Activated naive CD4-positive, alpha-beta T cell treated with Interleukin-2 at 50 U/mL for 16 hours (primary cell): ENCODE results near the gene MGMT.

ENCODE experiments used
- DNase-seq: peaks from one replicate; pipeline ENCODE4 v3.0.0-alpha.2; 2020

MGMT gene

DNA sequence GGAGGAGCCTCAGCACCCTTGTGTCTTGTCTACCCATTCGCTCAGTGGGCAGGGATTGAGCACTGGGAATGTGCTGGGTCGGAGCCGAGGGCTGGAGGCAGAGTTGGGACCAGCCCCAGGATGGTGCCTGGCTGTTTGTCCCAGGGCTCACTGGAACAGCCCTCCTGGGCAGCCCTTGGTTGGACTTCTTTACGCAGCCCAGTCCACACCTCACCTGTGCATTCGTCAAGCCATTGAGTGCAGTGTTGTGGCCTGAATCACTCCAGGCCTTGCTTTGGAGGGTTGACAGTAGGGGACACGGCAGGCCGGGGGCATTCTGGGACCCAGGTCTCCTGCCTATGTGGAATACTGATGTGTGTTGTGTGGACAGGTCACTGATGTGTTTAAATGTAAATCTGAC lies 229.6 kb downstream of the MGMT start:
- DNase-seq, result no peak

DNA sequence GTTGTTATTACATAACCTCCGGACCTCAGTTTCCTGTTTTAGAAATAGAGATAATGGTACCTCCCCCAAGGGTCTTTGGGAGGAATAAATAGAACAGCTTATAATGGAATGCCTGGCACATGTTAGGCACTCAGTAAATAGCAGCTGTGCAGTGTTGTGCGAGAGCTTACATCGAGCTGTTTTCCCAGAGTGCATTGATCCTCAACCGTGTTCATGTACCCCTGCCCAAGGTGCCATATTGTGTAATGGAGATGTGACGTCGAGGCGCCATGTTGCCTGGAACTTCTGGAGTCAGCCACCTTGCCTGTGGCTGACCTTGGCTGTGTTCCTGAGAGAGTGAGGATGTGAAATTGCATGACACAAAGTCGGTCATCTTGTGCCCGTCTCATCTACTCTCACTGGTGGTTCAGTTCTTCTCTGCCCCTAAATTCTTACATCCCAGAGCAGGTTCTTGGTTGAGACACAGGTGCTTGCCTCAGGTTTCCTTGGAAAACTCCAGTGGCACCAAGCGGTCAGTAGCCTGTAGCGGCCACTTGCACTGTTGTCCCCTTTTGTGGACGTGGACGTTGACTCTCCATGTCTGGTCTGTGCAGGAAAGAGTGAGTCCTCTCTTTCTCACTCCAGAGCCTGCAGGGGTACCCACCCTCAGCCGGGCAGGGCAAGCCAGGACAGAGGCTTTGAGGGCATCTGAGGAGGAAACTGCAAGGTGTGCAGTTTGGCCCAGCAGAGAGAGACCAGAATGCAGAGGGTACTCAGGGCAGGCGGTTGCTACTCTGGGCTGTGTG lies 230.6 kb downstream of the MGMT start:
- DNase-seq, result no peak

DNA sequence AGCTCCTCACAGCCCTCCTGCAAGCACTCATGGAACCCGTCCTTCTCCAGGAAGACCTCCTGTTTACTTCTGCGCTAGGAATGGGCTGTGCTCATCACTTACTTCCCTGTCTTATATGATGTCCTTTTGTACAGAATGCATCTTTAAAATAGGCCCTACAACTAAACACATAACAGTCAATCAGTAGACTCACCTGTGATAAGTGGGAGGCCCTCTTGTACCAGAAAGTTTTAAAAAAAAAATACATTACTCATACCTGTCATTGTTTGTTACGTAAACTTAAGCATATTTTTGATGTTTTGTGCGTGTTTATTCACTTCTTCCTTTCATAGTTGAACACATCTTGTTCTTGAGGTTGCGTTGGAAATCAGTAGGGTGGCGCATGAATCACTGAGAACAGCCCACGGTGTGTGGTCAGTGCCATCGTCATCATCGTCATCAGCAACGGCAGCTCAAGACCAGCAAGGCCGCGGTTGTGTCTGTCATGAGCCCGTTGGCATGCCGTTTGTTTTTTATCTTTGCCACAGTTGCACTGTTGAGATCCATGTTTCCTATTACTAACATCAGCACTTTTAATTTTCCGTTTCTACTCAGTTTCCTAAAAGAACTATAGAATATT lies 232.8 kb downstream of the MGMT start:
- no peak for DNase-seq

DNA sequence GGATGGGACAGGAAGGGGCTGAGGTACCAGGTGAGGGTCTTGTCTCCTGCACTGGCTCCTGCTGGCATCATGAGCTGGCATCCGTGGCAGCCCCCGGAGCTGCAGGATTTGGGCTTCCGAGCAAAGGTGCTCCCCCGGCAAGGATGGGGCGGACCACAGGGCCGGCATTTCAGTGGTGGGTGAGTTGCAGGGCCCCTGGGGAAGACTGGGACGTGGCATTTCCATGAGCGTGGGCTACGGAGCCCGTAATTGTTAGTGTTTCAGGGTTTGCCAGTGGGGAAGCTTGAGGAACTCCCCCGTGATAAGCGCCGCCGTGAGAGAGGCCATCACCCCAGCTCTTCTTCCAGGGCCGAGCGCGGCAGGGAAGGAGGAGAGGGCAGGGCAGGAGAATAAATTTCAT lies 235.6 kb downstream of the MGMT start:
- no peak for DNase-seq

DNA sequence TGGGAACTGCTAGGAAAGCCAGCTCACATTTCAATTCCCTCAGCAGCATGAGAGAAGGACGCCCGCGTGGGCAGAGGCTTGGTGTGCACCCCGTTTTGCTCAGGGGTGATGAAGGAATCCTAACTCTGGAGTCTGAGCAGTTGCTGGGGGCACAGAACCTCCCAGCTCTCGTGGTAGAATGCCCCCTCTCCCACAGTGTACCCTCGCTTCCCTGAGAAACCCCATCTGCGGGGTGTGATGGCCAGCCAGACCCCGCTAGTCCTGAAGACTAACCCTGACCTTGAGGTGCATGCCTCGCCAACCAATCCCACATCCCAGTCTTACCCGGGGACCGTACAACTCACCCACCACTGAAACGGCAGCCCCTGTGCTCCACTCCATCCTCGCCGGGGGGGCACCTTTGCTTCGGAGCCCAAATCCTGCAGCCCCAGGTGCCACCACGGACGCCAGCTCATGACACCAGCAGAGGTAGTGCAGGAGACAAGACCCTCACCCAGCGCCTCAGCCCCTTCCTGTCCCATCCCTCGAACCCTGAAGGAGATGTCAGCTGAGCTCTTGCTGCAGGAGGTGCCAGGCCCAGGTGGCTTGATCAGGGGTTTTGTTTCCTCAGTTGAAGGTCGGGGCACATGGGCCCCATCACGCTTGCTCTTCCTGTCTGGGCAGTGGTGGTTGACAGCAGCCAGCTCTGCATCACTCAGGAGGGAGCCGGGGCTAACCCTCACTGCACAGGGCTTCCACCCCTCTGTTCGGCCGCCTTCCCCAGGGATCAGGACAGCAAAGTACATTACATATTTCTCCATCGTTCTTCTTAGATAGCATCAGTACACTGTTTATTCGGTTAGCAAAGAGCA lies 236.5 kb downstream of the MGMT start:
- DNase-seq, result no peak

DNA sequence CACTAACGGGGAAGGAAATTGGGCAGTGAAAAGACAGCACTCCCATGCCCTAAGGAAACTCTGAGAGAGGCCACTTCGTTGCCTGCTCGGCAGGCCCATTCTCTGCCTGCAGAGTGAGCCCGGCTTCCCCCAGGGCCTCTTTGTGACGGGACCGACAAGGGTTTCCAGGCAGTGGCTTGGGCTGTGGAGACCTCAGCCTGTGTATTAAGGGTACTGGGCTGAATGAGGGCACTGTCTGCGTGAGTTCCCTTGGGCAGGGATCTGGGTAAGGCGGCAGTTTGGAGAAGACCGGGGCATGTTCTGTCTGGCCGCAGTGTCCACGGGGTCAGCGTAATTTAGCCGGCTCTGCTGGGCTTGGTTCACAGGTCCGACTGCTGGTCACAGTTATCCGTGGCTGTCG lies 237.2 kb downstream of the MGMT start:
- DNase-seq, result no peak

DNA sequence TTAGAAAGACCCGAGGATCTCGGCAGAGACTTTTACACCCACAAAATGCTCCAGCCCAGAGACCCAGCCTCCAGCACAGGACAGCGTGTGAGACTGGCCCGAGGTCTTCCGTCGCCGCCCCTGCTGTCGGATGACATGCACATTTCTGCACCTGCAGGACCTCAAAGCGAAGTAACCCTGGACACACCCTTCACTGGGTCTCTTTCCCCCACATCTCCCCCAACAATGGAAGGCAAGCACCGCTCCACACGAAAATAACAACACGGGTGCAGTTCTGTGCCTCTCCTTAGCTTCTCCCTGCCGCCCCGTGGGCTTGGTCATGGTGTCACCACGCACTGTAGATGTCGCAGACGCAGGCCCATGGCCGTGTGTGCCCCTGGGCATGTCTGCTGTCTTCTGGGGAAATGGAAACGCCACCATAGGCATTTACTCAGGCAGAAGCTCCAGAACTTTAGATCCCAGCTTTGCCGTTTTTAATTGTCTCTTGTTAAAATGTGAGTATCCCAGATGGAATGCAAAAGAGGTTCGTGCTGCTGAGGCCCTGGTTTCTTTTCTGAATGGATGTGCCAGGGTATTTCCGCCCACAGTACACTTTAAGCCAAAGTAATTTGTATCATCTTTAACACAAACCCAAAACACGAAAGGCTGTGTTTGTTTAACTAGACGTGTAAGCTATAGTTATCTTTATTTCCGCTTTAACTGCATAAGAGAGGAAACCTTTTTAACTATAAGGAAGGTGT lies 237.9 kb downstream of the MGMT start:
- DNase-seq, result no peak

DNA sequence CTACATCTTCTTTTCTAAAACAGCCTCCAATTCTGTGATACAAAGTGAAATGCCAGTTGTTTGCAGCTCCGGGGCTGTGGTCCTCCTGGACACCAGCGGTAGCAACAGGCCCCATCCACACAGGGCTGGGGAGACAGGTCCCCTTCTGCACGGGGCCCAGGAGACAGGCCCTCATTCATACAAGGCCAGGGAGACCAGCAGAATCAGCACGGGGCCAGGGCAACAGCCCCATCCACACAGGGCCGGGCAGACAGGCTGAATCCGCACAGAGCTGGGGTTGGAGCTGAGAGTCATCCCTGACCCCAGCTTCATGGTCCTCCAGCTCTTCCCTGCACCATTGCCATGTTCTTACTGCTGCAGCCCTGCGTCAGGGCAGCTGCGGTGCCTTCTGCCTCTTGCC lies 238.6 kb downstream of the MGMT start:
- DNase-seq, result no peak

DNA sequence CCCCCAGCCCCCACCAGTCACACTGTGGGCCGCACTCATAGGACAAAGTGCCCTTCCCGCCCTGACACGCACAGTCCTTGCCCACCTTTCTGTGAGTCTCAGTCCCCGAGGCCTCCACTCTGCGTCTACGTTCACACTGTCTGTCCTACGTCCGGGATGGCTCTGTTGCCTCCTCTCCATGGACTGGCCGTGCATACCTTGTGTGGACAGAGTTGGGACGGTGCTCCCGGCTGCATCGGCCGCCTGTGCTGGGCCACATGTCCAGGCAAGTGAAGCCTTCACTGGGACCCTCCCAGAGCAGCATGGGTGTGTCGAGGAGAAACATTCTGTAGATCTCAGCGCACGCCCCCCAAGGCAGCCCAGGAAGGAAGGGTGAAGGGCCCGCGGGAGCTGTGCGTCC lies 239.0 kb downstream of the MGMT start:
- no peak for DNase-seq

DNA sequence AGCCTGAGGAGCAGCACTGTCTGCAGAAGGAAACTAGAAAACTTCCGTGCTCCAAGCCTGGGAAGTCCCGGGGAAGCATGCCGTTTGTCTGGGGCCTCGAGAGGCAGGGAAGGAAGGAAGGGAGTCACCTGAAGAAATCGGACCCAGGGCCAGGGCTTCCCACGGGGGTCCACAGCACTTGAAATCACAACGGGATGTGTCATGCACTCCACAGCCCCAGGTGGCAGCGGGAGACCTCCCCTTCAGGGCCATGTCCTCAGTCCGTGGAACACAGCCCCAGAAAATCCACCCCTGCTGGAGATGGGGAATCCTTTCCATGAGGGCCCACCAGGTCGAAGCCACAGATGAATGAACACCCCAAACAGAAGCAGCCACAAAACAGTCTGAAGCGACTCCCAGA lies 239.5 kb downstream of the MGMT start:
- no peak for DNase-seq

DNA sequence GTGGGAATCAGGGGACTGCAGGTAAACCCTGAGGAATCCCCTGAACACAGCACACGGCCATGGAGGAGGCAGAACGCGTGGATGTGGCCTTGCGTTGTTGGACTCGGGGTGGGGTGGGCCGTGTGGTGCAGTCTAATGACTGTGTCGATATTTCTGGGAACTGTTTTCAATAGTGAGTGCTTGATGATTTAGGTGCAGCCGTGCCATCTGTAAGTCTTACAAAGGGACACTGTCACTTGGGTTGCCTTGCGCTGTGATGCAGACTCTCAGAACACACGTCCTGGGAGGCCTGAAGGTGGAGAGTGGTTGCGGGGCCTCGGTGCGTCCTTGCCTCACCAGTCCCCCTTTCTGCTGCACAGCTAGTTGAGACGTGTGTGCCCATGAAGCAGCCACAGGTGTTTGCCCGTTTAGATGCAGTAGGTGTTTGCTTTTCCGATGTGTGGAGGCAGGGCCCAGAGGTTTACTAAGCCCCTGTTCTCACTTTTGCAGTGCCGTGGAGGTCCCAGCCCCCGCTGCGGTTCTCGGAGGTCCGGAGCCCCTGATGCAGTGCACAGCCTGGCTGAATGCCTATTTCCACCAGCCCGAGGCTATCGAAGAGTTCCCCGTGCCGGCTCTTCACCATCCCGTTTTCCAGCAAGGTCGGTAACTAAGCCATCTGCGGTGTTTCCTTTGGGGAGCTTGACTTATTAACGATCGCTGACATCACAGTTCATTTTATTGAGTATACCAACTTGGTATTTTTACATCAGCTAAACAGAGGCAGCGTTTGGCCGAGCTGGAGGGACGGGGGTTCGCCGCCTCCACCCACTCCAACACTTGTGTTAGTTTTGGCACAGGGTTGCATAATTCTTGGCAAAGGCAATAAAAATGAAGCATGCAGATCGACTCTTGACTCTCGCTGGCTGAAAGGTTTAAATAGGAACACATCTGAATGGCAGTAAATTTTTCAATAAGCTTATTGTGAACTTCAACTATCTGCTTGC lies 240.7 kb downstream of the MGMT start:
- no peak for DNase-seq

DNA sequence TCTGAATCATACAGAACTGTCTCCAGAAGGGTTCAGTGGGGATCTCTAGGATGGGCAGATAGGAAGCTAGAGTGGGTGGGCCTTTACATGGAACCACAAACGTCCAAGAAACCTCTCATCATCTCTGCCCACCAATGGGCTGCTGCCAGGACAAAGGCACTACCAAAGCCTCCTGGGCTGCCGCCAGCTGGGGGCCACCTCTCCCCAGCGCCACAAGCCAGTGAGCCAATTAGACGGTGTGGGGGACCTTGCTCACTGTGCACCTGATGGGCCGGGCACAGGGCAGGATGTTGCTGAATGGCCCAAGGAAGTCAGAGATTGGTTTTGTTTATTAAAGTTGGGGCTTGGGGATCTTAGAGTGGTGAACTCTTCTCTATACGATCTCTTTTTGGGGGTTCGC lies 242.1 kb downstream of the MGMT start:
- DNase-seq, result no peak

DNA sequence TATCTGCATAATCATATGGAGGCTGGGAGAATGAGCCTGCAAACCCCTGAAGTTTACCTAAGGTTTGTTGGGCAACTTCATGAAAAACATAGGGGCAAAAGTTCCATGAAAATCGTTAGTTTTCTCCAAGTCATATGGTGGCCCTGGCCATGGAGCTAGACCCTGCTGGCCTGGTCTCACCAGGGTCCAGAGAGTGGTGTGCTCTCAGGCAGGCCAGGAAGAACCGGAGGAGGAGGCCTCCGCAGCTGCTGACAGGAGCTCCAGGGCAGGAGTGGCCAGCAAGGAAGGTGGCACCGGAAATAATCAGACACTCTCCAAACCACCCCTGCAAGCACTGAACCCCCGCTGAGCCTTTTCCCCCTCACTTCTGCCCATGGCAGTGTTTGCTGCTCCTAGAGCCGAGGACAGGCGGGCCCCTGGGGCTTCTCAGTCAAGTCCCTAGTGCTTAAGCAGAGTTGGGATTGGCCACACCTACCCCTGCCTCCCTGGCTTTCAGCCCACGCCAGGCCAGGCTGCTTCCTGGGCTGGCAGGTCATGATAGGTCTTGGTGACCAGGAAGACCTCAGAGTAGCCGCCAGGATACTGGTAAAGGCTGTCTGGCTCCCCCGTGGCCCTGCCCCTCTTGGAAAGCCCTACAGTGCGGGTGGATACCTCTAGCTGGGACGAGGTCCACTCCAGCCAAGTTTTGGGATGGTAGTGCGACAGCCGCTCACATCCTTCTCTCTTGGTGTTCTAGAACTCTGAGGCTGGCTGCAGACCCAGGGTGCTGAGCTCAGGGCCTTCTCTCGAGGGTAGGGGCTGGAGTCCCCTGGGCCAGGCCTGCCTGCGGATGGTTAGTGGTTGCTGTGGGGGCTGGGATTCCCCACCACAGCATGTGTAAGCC lies 242.8 kb downstream of the MGMT start:
- no peak for DNase-seq

DNA sequence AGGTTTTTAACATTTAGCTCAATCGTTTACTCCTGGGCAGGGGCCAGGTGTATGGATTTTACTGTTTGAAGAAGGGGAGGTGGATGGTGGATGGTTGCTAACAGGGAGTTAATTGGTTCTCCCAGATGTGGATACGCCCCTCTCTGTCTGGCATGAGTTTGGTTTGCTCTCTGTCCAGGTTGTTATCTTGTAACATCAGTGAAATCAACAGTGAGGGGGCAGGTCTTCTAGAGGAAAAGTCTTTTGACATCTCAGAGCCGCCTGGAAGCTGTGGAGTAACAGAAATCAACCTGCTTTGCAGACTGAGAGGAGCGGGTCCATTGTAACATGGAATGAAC lies 243.4 kb downstream of the MGMT start:
- no peak for DNase-seq

DNA sequence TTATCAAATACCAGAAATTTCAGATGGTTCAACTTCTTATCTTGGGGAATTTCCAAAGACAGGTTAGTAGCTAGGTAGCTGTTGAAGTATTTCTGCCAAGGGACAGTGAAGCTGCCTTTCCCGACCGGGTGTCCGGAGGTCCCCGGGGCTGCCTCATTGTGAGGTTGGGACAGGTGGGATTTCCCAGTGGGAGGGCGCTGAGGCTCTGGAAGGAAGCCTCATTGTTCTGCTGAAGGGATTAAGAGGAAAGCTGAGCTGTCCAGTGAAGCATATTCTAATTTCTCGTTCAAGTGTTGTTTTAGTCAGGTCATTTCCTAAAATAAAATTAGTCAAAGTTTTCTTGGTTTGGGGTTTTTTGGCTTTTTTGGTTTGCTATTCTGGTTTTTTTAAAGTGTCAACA lies 244.2 kb downstream of the MGMT start:
- no peak for DNase-seq

DNA sequence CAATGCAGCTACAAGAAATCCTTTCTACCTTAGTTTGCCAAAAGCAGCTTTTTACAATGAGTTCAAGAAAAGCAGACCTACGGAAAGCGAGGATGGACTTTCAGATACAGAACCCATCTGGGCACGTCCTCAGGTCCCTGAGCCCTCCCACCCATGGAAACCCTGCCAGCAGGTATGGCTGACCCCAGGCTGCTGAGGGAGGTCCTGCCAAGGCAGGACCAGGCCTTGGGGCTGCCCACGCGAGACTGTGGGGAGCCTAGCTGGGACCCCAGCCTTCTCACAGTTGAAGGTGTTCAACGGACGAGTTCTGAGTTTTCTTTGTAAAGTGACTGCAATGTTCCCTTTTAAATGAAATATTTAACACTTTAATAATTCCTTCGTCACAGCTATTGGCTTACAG lies 245.0 kb downstream of the MGMT start:
- no peak for DNase-seq

DNA sequence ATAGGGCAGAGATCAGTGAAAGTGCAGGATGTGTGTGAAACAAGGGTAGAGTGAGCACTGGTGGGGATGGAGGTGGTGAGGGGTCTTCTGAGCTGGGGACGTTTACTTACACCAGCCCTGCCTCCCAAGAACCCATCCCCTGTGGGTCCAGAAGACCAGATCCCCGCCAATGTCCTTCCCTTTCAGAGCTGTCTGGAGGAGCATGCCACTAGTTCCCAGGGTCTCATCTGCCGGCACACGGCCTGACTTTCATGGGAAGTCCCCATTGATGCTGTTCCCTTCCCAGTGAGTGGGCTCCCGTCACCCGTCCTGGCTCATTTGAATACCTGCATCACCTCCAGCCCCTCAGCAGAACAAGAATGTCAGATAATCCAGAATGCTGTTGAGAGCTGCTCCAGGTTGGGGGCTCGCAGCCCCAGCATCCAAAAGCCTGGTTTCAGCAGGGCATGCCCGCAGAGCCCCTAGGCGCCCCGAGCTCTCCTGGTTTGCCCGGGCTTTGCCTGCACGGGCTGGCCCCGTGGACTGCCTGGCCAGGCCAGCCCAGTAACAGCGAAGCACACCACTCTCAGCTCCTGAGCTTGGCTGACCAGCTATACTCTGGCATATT lies 246.7 kb downstream of the MGMT start:
- DNase-seq, result no peak

DNA sequence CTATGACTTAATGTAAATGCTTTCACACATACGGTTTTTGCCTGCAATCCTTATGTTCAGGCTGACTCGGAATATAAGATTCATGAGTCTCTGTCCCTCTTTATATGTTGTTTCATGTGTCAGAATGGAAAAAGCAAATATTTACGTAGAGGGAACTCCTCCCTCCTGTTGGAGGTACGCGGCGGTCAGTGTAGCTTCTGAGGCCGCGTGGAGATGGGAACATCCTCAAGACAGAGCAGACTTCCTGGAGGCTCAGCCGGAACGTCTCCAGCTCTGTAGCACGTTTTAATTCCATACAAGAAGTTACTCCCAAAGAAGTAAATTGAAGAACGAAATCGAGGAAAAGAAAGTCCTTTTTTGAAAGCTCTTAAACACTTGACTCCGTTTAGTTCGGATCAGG lies 248.8 kb downstream of the MGMT start:
- no peak for DNase-seq

DNA sequence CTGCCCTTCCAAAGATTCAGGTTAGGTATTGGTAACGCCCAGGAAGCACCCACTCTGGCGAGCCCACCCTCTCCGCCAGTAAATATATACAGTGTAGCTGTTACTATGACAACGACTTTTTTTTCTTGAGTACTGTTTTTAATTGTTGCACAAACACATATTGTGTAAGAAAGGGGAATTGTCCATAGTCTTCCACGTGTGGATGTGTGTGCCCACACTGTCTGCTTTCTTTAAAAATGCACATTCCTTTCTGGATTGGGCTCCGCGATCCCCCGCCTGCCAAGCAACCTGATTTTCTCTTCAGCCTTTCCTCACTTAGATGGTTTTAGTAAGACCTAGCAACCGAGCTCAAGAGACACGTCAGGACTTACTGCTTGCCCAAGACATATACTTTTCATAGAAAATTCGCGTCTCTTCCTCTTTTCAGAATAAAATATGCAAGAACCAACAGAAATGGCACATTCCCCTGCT lies 249.2 kb downstream of the MGMT start:
- DNase-seq, result no peak

DNA sequence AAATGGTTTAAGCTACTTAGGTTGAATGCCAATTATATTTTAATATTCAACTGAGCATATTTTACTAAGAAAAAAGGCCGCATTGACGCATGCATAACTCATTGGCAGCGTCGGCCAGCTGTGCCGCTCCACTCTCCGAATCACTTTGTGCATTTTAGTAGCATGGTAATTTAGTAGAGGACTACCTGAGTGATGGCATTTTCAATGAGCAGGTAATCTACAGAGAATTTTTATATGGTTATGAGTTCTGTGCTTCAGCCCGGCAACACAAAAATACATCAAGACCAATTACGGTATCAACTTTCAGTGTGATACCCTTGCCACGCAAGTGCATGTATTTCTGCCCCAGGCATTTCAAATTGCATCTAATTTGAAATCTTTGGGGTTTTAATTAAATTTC lies 249.8 kb downstream of the MGMT start:
- no peak for DNase-seq
